Endometrial microvascular endothelial cells (primary cell): ENCODE measurements around the gene FITM1. TPM values are rescaled to one million over a fixed set of nuclear protein-coding genes. Genes with fewer than 3 reads are reported as not detected.

Source experiments
- in situ Hi-C: cut with HindIII; loops from 2 replicates; pipeline ENCODE4 v1.10.0; 2017; ENCODE audit warnings: low sequenced_read_pairs, low pct_unique_long_range_greater_than_20kb; ENCODE audit errors: inconsistent ontology term
- total RNA-seq: library from RNA; depleted of rRNA; stranded (reverse); fragments of >200 nt; gene quantifications from one replicate; pipeline ENCODE4 v1.2.3, GENCODE V29; 2015; ENCODE audit errors: inconsistent ontology term

Gene FITM1
- total RNA-seq, 1 donor from 2014 or later = 3.3 TPM

- in situ Hi-C loops = no loop called here
Measured at GRCh38 chr14:24135584-24135833, 5.0 kb downstream of the FITM1 start.

DNA sequence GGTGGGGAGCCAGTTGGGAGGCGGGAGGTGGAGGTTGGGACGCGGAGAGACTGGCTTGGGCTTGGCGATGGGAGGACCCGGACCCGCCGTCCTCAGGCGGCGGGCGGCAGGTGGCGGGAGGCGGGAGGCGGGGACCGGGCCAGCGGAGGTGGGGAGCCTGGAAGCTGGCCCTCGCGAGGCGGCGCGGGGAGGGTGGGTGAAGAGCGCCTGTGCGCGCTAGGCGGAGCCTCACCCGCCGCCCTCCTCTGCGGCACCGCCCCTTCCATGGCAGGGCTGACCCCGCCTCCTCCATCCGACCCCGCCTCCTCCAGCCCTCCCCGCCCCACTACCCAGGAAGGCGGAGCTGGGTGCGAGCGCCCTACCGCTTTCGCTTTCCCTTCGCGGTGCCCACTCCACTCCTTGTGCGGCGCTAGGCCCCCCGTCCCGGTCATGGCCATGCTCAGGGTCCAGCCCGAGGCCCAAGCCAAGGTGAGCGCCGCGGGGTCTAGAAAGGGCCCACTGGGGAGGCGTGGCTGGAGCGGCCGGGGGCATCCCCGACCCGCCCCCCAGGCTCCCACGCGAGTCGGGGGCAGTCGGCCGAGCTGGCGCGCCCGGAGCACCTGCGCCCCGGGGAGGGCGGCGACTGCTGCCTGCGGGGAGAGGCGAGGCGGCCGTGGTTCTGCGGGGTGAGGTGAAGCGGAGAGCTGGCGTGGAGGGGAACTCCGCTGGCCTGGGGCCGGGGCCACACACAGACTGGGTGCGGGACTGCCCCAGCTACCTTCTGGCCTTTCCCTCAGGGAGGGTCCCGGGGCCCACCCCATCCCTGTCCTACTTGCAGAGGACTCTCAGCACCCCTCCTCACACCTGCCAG lies 5.6 kb downstream of the FITM1 start, which contains the start of gene PSME1:
Gene PSME1 (plus strand): TSS at position 361 of the 850 bp plus-strand sequence. CDS start 69 bp downstream, at position 430.
- in situ Hi-C loops = no loop called here

- in situ Hi-C loops = no loop called here
Measured at GRCh38 chr14:24136684-24137528, 6.4 kb downstream of the FITM1 start.

DNA sequence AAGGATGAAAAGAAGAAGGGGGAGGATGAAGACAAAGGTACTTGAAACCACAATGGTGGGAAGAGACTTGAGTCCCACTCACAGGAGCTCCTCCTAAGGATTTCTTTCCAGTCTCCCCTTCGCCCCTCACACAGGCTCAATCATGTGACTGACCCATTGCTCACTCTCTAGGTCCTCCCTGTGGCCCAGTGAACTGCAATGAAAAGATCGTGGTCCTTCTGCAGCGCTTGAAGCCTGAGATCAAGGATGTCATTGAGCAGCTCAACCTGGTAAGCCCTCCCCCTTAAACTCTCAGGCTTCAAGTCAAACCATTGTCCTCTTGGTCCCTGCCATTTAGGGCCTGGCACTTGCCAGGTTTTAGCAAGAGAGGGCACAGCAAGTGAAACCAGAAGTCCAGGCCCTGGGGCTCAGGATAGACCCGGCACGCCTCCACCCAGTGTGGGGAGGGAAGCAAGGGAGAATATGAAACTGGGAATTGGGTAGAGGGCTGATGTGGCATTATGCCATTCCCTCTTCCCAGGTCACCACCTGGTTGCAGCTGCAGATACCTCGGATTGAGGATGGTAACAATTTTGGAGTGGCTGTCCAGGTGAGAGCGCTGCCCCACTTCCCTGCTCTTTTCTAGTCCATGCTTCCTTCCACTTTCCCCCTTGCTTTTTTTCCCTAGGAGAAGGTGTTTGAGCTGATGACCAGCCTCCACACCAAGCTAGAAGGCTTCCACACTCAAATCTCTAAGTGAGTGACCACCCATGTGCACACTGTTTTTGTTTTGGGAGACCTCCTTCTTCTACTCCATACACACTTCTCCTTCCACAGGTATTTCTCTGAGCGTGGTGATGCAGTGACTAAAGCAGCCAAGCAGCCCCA lies 7.3 kb downstream of the FITM1 start:
- in situ Hi-C loops = no loop called here

DNA sequence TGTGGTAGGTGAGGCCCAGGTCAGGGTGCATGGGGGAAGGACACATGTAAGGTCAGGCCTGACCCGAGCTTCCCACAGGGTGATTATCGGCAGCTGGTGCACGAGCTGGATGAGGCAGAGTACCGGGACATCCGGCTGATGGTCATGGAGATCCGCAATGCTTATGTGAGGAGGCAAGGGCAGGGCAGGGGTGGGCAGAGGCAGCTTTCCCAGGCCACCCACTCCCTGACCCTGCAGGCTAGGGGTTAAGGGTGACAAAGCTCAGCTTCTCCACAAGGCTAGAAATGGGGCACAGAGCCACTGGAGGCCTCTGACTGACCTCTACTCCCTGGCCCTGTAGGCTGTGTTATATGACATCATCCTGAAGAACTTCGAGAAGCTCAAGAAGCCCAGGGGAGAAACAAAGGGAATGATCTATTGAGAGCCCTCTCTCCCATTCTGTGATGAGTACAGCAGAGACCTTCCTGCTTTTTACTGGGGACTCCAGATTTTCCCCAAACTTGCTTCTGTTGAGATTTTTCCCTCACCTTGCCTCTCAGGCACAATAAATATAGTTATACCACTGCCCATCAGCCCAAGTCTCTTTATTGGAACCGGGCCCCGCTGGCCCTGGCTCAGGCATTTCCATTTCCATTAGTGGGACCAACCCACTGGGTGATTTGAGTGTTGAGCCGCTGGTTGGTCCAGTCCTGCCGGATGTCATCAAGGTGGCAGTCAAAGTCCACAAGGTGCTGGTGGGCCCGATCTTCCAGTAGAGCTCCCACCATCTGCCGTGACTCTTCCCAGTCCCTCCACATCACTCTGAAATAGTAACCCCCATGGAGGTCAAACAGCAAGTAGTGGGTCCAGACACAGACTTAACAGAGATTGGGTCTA lies 8.2 kb downstream of the FITM1 start:
- in situ Hi-C loops = no loop called here

GRCh38 chr14:24139272-24139934 lies 8.9 kb downstream of the FITM1 start:
- in situ Hi-C loops = no loop called here

- in situ Hi-C loops = no loop called here
Measured at GRCh38 chr14:24141097-24141880, 10.8 kb downstream of the FITM1 start, which contains the start of gene EMC9. EMC9 (minus strand) TSS chr14:24141591; CDS start chr14:24141304, 287 bp downstream.

GRCh38 chr14:24143511-24143910 lies 13.1 kb downstream of the FITM1 start:
- in situ Hi-C loops = no loop called here

DNA sequence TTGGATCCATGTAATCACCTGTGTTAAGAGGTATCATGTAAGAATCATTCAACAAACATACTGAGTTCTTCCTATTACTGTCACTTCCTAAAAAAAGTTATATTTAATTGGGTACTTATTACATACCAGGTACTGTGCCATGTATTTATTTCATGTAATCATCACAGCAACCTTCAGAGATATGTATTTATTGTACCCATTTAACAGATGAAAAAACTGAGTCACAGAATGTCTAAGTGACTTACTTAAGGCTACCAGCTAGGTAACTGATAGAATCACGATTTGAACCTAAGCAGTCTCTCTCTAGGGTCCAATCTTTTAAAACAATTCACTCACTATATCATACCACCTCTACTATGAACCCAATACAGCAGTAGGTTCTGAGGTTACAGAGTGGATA lies 14.0 kb downstream of the FITM1 start:
- in situ Hi-C loops = no loop called here

GRCh38 chr14:24145219-24145618 lies 14.8 kb downstream of the FITM1 start:
- in situ Hi-C loops = no loop called here

GRCh38 chr14:24145690-24146452 lies 15.4 kb downstream of the FITM1 start:
- in situ Hi-C loops = no loop called here

- in situ Hi-C loops = no loop called here
Measured at GRCh38 chr14:24146453-24146977, 16.1 kb downstream of the FITM1 start, which contains the start of gene PSME2. PSME2 (minus strand) TSS chr14:24146610; CDS start chr14:24146581, 29 bp downstream.

GRCh38 chr14:24146978-24147760 lies 16.7 kb downstream of the FITM1 start, which contains the start of gene RNF31:
RNF31 (plus strand) TSS chr14:24147498; CDS start chr14:24147699, 201 bp downstream.
- in situ Hi-C loops = no loop called here

GRCh38 chr14:24147761-24148428 lies 17.4 kb downstream of the FITM1 start:
- in situ Hi-C loops = no loop called here
